ENCODE data around the gene ALKBH5. TPM values are rescaled to one million over a fixed set of nuclear protein-coding genes. Genes with fewer than 3 reads are reported as not detected.
"Not testable (repeated sequence)": the region's sequence is repeated elsewhere in the genome, so short reads cannot be mapped to it uniquely, and the experiment has no call there.

The ALKBH5 gene
- polyA plus RNA-seq, 3 donors, result 73.1 to 74.1 (median 73.3) TPM

- no peak for DNase-seq (ENCODE audit: extremely low read depth in 1 of 11, low read depth in 9 of 11, low spot score in 4 of 11)
Measured at GRCh38 chr17:18197535-18198194, 14.0 kb downstream of the ALKBH5 start.

DNA sequence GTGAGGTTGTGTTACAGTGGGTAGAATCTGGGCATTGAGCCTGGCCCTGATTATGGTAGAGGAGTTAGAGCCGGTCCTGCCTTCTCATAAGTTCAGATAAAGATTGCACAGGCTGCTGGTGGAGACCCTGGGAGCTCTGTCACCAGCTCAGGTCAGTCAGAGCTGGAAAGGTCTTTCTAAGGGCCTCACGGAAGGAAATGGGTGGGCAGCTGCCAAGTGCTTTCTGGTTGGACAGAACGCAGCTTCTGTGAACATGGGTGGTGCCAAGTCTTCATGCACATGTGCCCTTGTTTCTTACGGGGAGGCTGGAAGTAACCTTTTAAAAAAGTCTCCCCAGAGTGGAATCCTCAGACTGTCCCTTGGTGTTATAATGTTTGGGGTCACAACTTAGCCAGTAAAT is 14.9 kb downstream of the ALKBH5 start:
- no peak for DNase-seq (ENCODE audit: extremely low read depth in 1 of 11, low read depth in 9 of 11, low spot score in 4 of 11)

- no peak for DNase-seq (ENCODE audit: extremely low read depth in 1 of 11, low read depth in 9 of 11, low spot score in 4 of 11)
Measured at GRCh38 chr17:18201108-18201507, 17.5 kb downstream of the ALKBH5 start.

DNA sequence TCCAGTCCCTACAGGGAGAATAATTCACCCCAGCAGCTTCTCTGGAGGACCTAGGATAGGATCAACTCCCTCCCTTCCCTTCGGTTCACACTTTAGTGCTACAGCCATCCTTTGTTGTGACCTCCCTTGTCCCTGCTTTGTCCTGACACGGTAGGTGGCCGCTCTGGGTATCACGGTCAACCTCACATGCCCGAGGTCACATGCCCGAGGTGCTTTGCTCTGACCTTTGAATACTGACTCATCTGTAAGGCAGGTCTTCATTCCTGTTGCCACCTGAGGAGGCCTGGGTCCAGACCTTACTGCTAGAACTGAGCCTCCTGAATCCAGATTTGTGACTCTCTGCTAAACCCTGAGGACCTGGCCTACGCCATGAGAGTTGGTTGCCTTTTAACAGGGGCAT is 19.7 kb downstream of the ALKBH5 start:
- DNase-seq (ENCODE audit: extremely low read depth in 1 of 11, low read depth in 9 of 11, low spot score in 4 of 11), result no peak

DNA sequence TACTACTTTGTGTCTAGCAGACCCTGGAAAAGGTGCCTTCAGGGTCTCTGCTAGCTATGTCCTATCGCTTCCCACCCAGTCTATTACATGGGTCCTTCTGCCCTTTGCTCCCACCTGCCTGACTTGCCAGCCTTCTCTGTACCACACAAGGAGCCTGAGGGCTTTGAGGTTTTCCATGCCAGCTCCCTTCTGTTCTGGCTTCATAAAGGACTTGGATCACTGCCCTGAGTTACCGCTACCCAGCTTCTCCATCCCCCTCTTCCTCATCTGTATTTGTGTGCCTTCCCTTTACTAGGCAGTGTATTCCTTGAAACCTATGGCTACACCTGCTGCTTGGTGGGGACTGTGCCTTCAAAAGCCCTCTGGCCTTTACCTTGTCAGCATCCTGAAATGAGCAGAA is 22.2 kb downstream of the ALKBH5 start:
- DNase-seq (ENCODE audit: extremely low read depth in 1 of 11, low read depth in 9 of 11, low spot score in 4 of 11), result no peak

- DNase-seq (ENCODE audit: extremely low read depth in 1 of 11, low read depth in 9 of 11, low spot score in 4 of 11), result no peak
Measured at GRCh38 chr17:18206962-18207361, 23.3 kb downstream of the ALKBH5 start.

DNA sequence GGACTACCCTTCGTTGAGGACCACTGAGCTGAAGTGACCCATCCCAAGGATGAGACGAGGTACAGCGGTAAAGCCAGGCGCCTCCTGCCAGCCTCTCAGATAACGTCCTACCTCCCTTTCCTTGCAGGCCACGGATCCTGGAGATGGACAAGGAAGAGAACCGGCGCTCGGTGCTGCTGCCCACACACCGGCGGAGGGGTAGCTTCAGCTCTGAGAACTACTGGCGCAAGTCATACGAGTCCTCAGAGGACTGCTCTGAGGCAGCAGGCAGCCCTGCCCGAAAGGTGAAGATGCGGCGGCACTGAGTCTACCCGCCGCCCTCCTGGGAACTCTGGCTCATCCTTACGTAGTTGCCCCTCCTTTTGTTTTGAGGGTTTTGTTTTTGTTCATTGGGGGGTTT is 24.5 kb downstream of the ALKBH5 start:
- DNase-seq (ENCODE audit: extremely low read depth in 1 of 11, low read depth in 9 of 11, low spot score in 4 of 11), result no peak

DNA sequence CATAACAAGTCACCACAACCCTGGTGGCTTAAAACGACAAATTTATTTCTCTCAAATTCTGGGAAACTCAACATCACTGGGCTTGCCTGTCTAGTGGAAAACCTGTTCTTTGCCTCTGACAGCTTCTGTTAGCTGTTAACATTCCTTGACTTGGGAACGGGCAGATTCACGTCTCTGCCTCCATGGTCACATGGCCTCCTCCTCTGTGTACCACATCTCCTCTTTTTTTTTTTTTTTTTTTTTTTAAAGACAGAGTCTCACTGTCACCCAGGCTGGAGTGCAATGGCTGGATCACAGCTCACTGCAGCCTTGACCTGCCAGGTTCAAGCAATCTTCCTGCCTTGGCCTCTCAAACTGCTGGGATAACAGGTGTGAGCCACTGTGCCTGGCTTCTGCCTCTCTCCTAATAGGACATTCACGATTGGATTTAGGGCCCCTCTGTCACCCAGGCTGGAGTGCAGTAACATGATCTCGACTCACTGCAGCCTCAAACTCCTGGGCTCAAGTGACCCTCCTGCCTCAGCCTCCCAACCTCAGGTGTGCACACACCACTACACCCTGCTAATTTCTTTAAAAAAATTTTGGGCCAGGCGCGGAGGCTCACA is 30.1 kb downstream of the ALKBH5 start:
- no peak for DNase-seq (ENCODE audit: extremely low read depth in 1 of 11, low read depth in 9 of 11, low spot score in 4 of 11)

- not testable (repeated sequence) for DNase-seq (ENCODE audit: extremely low read depth in 1 of 11, low read depth in 9 of 11, low spot score in 4 of 11)
Measured at GRCh38 chr17:18216906-18217305, 33.3 kb downstream of the ALKBH5 start.

DNA sequence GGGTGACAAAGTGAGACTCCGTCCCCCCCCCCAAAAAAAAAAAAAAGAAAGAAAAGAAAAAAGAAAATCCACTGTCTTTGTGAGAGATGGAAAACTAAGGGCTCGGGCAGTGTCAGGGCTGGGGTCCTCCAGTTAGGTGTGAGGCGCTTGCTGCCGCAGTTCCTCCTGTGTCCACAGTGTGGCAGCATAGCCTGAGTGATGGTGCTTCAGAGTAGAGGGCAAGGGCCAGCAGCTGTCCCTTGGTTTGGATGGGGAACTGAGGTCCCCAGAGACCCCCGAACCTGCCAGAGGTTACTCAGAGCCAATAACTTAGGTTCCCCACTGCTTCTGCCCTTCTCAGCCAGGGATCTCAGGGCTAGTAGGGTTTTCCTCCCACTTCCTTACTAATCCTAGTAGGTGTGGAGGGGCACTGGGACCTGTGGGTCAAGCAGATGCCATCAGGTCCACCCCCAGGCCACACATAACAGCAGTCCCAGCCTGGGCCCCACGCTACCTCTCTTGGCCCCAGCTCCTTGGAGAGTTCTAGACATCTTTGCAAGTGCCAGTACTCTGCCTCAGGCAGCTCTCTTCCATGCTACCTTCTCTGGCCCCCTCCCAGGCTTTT is 33.9 kb downstream of the ALKBH5 start:
- DNase-seq (ENCODE audit: extremely low read depth in 1 of 11, low read depth in 9 of 11, low spot score in 4 of 11), result peak in 5 of 11 donors; percentile 32 to 67 (median 56)

GRCh38 chr17:18218756-18219415 is 35.3 kb downstream of the ALKBH5 start:
- peak in 1 of 11 donors; percentile 29 for DNase-seq (ENCODE audit: extremely low read depth in 1 of 11, low read depth in 9 of 11, low spot score in 4 of 11)

DNA sequence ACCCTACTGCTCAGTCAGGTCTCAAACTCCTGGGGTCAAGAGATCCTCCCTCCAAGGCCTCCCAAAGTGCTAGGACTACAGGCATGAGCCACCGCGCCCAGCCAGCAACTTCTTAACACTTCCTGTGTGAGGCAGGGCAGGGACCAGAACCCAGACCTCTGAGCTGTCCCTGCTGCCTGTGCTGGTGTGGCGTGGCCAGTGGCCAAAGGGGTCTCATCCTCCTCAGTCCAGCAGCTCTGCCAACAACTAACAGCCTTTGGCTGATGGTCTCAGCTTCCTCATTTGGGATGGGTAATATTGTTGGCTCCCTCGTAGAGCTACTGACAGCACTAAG is 40.4 kb downstream of the ALKBH5 start:
- DNase-seq (ENCODE audit: extremely low read depth in 1 of 11, low read depth in 9 of 11, low spot score in 4 of 11), result no peak

- DNase-seq (ENCODE audit: extremely low read depth in 1 of 11, low read depth in 9 of 11, low spot score in 4 of 11), result no peak
Measured at GRCh38 chr17:18224387-18225120, 40.9 kb downstream of the ALKBH5 start.

DNA sequence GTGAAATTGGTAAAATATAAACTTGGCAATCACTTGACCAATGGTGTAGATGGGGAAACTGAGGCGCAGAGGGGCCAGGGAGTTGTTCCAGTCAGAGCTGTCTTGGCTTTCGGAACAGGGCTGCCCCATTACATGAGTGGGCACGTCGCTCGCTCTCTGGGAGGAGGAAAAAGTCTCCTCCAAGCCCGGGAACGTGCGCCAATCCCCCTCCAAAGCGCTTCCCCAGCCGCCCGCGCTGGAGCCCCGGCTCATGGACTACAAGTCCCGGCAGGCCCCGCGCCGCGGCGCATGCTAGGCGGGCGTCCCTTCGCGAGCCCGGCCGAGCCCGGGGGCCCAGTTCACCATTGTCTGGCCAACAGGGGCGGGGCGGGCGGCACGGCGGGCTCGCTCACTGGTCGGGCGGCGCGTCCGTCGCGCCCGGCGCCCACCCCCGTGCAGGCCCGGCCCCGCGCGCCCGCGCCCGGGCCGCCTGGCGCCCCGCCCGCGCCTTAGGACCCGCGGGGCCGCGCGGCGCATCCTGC is 41.6 kb downstream of the ALKBH5 start, which contains the start of gene LLGL1:
Gene LLGL1 (plus strand): TSS at position 515 of the 521 bp plus-strand sequence. CDS start 48 bp downstream, outside the sequence.
- peak; percentile 73 to 96 (median 93) for DNase-seq (ENCODE audit: extremely low read depth in 1 of 11, low read depth in 9 of 11, low spot score in 4 of 11)

- DNase-seq (ENCODE audit: extremely low read depth in 1 of 11, low read depth in 9 of 11, low spot score in 4 of 11), result no peak
Measured at GRCh38 chr17:18225642-18226283, 42.1 kb downstream of the ALKBH5 start.

DNA sequence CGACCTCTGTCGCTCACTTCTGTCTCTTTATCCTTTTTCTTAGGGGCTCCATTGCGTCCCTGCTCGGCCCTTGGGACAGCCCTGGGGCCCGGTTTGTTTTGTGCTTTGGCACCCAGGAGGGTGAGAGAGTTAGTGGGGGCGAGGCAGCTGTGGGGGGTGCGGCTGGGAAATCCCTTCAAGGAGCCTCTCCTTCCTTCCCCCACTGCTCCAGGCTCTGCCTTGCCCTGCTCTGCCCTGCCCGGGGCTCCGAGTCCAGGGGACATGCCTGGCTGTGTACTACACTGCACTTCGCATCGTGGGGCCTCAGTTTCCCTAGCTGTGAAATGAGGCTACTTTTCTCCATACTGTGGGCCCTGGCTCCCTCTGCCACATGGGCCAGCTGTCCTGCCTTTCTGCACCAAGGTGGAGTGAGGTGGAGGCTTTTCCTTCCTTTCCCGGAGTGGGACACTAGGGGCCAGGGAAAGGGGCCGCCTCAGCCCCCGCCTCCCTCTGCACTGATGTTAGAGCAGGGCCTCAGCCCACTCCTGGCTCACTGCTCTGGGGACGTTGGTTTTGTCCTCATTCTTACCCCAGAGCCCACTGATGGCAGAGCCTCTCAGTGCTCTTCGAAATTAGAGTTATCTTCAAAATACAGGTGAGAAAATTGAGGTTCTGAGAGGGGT is 42.8 kb downstream of the ALKBH5 start:
- no peak for DNase-seq (ENCODE audit: extremely low read depth in 1 of 11, low read depth in 9 of 11, low spot score in 4 of 11)

DNA sequence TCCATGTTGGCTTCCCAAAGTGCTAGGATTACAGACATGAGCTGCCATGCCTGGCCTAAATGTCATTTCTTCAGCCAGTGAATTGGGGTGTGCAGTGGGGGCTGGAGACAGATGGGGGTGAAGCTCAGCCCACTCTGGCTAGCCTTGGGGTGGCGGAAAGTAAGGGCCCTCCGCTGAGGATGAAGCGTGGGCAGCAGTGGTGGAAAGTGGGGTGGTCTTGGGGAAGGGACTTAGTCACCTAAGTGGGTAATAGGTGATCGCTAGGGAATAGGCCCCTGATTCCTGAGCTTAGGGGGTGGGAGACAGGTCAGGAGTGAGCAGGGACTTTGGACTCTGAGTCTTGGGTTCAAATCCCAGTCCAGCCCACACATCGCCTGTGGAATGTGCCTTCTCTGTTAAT is 44.0 kb downstream of the ALKBH5 start:
- DNase-seq (ENCODE audit: extremely low read depth in 1 of 11, low read depth in 9 of 11, low spot score in 4 of 11), result no peak

- DNase-seq (ENCODE audit: extremely low read depth in 1 of 11, low read depth in 9 of 11, low spot score in 4 of 11), result no peak
Measured at GRCh38 chr17:18228176-18228682, 44.6 kb downstream of the ALKBH5 start.
